GM19468 (cell line): ENCODE results near the gene FLG2.
"Not testable (repeated sequence)": the region's sequence is repeated elsewhere in the genome, so short reads cannot be mapped to it uniquely, and the experiment has no call there.

Experiments
- ATAC-seq: cut with Tn5 transposase; IDR thresholded peaks from one replicate; pipeline ENCODE4 v1.9.1; 2021; ENCODE audit warnings: mild to moderate bottlenecking, moderate library complexity, moderate number of reproducible peaks; ENCODE audit not compliant: unreplicated experiment; ENCODE audit errors: extremely low read depth

FLG2 gene

GRCh38 chr1:152313970-152314369, 45.8 kb downstream of the FLG2 start:
- ATAC-seq, result no peak

GRCh38 chr1:152313319-152313801, 46.4 kb downstream of the FLG2 start:
- ATAC-seq, result no peak

- not testable (repeated sequence) for ATAC-seq
These were observed 47.6 kb downstream of the FLG2 start for GRCh38 chr1:152312169-152312568.

GRCh38 chr1:152309955-152310354, 49.9 kb downstream of the FLG2 start:
- ATAC-seq, result no peak

GRCh38 chr1:152309320-152309901, 50.4 kb downstream of the FLG2 start:
- ATAC-seq, result not testable (repeated sequence)

GRCh38 chr1:152308758-152309157, 51.0 kb downstream of the FLG2 start:
- ATAC-seq, result not testable (repeated sequence)

- ATAC-seq, result not testable (repeated sequence)
These were observed 51.8 kb downstream of the FLG2 start for GRCh38 chr1:152307970-152308369.

GRCh38 chr1:152306123-152306522, 53.7 kb downstream of the FLG2 start:
- ATAC-seq, result not testable (repeated sequence)

GRCh38 chr1:152304773-152305172, 55.0 kb downstream of the FLG2 start:
- ATAC-seq, result not testable (repeated sequence)

GRCh38 chr1:152303139-152303872, 56.5 kb downstream of the FLG2 start:
- ATAC-seq, result not testable (repeated sequence)
